GM21390 (cell line): Measurements from ENCODE around the gene METTL18.
"Not testable (repeated sequence)": the region's sequence is repeated elsewhere in the genome, so short reads cannot be mapped to it uniquely, and the experiment has no call there.

Source experiments
- ATAC-seq: cut with Tn5 transposase; IDR thresholded peaks from one replicate; pipeline ENCODE4 v1.9.1; 2021; ENCODE audit not compliant: unreplicated experiment

Gene METTL18

DNA sequence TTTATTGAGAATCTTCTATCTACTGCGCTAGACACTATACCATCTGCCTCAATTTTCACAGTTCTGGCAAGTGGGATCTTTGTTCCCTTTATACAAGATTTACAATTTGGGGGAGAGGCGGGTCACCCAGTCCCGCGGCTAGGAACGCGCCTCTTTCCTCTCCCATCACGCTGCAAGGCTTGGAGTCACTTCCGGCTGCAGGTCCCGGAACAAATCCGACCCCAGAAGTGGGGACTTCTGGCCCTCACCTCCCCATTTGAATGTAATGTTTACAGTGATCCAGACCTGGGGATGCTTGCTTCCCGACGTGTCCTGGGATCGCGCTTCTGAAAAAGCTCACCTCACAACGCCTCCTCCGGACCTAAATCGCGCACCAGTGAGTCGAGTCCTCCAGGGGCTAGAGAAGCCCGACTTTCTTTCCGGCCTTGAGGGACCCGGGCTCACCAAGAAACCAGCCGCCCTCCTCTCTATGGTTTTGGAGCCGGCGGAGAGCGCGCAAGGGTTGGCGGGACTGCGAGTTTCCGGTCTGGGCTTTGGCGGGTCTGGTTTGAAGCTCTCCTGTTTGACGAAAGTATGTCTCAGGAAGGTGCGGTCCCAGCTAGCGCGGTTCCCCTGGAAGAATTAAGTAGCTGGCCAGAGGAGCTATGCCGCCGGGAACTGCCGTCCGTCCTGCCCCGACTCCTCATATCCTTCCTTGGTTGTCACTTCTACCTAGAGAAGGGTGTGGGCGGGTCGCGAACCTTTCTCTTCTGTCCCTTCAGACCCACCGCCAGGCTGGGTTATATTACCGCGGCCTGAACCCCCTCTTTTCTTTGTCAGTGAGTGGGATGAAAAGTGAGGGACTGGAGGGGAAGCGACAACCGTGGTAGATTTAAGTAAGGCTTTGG, at the start of gene METTL18:
METTL18 (minus strand) TSS at position 378 of the 887 bp plus-strand sequence. CDS start 1,212 bp downstream, outside the sequence.
- ATAC-seq = peak; percentile 94

DNA sequence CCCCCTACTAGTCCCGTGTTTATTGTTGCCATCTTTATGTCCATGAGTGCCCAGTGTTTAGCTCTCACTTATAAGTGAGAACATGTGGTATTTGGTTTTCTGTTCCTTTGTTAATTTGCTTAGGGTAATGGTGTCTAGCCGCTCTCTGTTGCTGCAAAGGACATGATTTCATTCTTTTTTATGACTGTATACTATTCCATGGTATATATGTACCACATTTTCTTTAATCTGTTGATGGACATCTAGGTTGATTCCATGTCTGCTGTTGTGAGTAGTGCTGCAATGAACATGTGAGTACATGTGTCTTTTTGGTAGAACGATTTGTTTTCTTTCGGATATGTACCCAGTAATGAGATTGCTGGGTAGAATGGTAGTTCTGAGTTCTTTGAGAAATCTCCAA, 44.2 kb upstream of the METTL18 start:
- no peak for ATAC-seq

DNA sequence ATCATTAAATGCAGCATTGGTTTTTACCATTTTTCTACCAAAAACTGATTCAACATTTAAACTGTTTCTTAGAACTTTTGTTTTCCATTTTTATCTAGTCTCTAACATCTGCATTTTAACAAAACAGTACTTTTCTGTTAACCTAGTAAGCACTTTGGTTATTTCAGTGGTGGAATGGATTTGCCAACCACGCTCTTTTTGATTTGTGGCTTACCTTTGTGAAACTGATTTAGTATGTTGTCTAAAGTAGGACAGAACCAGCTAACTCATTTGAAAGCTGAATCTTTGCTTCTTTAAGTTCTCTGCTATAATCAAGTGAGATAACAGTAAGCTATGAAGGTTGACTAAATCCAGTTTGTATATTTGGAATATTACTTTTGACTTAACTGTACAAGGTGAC, 41.5 kb upstream of the METTL18 start:
- ATAC-seq = no peak

DNA sequence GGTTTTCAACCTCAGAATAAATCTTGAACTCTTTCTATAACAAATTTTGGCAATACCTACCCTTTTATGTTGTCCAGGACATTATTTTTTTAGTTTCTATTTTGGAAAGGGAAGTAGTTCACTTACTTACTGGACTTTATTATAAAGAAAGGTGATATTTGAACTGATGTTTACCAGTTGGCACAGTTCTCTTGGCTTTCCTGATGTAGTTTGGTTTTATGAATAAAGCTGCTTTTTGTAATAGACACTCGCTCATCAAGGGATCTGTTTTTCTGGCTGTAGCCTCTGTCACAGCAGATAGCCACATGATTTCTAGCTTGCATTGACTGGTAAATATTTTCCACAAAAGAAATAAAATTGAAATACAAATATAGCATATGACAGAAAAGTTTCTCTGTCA, 40.9 kb upstream of the METTL18 start:
- ATAC-seq = no peak

DNA sequence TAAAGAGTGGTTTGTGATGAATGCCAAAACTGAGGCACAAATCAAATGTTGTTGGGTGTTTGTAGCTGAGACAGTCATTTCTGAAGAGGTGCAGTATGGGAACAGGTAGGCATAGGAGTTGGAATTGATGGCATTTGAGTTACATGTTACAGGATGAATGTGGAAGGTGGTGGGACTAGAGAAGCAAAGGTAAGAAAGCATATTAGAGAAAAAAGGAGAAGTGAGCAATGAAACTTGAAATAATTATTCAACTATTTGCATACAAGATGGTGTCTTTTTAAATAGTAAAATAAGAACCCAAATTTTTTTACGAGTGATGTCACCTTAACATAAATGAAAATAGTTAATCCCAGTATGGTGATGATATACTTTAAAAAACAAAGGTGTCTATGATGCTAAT, 40.2 kb upstream of the METTL18 start:
- no peak for ATAC-seq

DNA sequence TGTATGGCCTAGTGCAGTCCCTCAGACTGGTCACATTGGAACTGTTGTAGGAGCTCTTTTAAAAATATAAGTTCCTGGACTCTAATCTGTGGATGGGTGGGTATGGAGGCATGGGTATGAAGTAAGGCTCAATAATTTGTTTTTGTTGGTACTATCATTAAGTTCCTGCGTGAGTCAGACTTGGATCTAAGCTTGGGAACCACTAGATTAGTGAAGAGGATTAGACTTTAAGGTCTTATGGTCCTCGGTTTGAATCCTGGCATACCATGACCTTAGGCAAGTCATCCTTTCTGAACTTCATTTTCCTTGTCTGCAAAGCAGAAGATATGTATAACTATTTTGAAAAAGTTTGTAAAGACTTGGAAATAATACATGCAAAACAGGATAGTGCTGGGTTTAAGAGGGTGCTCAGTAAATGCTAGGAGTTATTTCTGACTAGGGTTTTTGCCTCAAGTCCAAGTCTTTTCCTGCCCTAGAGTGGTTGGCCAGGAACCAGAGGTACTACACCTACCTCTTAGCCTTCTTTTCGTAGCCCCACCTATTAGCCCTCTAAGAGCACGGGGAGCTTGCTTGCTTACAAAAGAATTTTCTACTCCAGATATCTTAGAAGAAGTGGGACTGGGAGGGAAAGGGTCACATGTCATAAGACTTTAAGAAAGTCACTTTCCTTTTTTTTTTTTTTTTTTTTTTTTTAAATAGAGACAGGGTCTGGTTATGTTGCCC, 38.6 kb upstream of the METTL18 start:
- no peak for ATAC-seq

DNA sequence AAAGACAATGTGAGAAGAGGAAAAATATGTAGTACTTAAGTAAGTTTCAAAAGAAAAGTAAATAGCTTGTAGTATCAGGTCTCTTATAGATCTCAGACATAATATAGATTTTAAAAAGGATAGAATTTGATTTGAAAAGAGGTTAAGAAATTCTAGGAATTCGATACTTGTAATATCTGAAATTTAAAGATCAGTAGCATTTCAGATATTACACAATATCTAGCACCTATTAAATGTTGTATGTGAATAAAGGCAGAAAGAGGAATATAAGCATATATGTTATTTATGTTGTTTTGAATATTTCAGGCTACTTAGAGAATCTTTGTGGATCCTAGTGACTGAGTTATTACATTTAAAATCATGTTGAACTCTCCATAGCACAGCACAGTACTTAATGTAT, 35.0 kb upstream of the METTL18 start:
- ATAC-seq = no peak

DNA sequence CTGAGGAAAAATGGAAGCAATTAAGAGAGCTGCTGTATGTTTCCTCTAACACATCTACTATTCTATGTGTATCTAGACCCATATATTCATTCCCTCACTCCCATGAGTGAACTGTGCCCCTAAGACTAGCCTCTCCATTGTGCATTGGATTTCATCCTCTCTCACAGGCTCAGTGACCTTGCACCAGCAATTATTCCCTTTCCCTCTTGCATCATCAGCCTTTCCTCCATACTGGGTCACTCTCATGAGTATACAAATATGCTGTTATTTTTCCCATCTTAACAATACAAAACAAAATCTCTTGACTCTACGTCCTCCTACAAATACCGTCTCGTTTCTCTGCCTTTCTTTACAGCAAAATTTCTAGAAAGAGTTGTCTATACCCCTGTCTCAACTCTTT, 29.4 kb upstream of the METTL18 start:
- no peak for ATAC-seq

DNA sequence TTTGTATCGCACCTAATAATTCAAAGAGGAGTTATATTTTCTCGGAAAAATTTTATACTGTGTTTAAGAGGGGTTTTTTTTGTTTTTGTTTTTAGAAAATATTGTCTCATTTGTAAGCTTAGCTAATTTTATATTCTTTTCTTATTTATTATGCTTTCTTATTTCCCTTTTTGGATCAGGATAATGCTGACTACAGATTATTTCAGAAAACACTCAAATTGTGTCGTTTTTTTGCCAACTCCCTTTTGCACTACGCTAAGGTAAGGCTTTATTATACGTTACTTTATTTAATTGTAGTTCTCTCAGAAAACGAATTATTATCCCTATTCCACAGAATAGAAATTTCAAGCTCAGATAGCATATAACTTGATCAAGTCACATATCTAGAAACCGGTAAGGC, 26.8 kb upstream of the METTL18 start:
- no peak for ATAC-seq

DNA sequence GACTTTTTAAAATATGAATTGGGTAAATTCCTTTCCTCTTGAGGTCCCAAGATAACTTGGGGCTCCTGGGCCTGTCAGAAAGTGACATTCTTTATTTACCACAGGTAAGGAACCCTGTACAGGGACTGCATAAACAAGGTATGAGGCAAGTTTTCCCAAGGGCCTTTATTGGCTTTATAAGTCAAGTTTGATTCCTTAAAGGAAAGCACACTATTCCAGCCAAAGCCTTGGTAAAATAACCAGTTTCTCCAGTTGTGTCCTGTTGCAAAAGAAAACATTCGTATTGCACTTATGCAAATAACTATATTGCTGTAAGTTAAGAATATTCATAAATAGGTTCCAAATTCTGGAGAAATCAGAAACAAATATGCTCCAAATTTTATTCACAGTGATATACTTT, 21.9 kb upstream of the METTL18 start:
- no peak for ATAC-seq

DNA sequence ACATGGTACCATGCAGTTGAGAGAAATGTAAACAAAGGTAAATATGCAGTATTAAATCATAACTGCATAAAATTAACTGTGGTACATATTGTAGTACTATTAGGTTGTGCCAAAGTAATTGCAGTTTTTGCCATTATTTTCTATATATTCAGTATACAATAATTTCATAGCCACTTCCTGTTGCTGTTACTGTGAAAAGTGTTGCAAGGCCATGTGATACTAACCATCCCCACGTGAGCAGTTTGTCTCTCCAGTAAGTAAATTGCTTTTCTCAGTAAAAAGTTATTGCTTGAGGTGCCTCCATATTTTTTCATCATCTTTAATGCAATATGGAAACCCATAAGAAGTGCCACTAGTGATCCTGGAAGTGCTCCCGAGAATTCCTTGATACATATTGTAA, 19.6 kb upstream of the METTL18 start:
- no peak for ATAC-seq

DNA sequence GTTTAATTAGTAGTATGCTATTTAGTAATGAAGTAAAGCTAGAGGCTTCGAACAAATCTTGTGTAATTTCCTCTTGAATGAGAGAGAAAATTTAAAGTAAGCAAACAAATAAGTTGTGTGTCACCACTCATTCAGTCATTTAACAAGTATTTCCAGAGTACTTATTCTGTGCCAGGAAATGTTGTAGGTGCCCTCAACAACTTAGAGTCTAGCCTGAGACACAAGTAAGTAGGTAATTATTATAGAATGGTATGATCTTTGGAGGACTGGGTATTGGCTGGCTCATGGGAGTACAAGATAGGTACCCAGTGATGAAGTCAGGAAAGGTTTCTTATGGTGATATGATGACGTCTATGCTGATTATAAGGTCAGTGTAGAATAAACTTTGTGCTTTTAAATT, 17.4 kb upstream of the METTL18 start:
- ATAC-seq = no peak

DNA sequence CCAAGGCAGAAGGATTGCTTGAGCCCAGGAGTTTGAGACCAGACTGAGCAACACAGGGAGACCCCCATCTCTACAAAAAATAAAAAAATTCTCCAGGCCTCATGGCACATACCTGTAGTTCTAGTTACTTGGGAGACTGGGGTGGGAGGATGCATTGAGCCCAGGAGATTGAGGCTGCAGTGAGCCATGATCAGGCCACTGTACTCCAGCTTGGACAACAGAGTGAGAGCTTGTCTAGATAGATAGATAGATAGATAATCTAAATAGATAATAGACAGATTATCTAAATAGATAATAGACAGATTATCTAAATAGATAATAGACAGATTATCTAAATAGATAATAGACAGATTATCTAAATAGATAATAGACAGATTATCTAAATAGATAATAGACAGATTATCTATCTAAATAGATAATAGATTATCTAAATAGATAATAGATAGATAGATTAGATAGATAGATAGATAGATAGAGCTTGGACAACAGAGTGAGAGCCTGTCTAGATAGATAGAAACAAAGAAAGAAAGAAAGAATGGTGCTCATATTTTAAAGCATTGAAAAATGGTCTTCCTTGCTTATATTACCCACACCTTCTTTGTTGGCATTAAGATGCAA, 16.8 kb upstream of the METTL18 start:
- not testable (repeated sequence) for ATAC-seq

DNA sequence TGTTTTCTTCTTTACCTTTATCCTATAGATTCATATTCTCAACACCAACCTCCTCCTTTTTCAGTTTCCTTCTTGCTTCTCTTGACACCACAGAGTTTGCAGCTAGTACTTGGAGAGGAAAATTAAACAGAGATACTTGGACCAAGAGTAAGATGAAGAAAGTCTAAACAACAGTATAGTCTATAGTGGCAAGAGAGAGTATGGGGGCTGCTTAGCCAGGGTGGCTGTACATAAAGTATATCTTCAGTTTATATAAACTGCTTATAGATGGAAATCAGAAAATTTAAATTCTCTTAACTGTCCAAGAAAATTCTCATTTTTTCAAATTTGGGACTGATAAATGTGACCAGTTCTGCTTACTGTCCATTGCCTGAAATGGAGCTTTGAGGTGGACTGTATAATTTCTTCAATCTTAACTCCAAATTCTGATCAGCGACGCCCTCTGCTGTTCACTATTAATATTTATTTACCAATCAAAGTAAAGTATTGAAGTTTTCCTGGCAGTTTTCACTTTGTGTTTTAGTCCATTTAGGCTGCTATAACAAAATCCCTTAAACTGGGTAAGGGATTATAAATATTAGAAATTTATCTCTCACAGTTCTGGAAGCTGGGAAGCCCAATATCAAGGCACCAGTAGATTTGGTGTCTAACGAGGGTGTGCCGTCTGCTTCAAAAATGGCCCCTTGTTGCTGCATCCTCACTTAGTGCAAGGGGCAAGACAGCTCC, 14.8 kb upstream of the METTL18 start:
- no peak for ATAC-seq

DNA sequence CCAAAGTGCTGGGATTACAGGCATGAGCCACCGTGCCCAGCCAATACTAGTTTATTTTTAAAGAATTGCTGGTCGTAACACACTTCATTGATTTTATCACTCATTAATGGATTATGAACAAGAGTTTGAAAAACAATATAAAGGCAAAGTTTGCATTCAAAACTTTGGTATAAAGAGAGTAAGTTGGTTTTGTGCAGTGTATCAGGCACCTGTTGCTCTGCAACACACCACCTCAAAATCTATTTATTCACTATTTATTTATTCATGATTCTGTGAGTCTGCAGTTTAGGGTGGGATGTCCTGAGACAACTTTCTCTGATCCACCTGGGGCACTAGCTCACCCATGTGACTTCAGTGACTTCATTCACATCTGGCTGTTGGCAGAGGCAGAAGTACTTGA, 10.2 kb upstream of the METTL18 start:
- ATAC-seq = no peak

DNA sequence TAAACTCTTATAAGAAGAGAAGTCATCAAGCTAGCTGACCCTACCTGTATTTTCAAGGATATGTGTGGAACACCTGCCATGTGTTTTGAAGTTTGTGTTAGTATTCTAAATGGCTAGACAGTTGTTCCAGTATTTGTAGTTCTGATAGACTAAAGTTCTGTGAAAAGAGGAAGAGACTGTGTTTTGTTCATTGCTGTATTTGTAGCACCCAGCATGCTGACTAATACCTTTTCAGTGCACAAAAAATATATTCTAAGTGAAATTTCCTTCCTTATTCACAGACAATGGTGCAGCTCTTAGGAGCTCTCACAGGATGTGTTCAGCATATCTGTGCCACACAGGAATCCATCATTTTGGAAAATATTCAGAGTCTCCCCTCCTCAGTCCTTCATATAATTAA, 8.2 kb upstream of the METTL18 start:
- ATAC-seq = no peak

DNA sequence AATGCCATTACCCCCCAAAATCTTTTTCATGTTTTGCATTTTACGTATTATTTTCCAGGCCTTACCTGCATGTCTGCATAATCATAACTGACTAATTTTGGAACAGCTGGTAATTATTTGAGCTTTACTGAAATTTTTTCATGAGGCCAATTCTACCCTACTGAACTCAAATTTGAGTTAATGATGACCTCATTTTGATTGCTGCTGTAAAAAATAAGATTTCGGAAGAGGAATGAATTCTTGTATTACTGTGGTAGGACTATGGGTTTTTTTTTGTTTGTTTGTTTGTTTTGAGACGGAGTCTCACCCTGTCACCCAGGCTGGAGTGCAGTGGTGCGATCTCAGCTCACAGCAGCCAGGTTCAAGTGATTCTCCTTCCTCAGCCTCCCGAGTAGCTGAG, 2.6 kb upstream of the METTL18 start:
- ATAC-seq = no peak

DNA sequence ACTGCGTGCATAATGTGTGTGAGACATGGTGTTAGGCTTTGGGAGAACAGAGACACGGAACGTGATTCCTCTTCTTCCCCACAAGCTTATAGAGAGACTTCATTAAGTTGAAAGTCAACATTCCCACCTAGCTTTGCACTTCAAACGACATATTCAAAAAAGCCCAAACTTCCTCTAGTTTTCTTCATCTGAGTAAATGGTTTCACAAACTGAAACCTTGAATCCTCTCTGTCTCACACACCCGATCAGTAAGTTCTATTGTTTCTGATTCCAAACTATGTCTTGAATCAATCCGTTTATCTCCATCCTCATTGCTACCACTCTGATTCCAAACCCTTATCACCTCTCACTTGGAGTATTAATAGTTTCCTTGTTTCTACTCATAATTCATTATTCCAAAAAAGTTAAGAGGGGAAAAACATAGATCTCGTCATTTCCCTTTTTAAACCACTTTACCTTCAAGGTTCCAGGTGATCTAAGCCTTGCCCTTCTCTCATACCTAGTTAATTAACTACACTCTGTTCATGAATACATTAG, 1.6 kb upstream of the METTL18 start:
- no peak for ATAC-seq

DNA sequence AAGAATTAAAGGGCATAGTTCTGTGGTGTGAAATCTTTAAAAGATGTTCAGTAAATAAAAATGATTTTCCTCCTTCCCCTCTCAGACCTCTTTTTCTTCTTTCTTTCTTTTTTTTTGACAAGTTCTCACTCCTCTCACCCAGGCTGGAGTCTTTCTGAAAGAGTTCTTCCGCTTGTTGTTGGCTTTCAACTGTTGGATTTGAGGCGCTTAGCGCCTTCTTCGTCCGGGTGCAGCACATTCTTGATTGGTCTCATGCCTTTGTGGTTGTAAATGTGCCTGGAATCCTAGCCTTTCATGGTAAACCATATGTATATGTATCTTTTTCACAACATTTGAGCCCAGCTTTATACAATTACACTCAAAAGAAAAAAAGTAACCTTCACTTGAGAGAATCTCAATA, 980 bp upstream of the METTL18 start:
- ATAC-seq = no peak

DNA sequence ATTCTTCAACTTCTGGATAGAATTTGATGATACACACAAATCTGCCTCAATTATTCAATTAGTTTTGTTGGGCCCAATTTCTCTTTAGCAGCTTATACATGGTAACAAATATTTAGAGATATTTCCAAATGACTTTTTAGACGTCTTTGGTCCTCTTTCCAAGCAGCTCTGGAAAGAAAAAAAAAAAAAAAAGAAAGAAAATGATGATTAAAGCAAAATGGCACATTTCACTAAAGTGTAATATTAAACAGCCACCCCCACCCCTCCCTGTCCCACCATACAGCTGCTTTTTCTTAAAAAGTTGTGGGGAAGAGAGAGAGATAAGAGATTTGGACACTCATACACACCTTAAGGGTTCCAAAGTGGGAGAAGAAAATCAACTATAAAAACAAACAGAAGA, 977 bp downstream of the METTL18 start:
- no peak for ATAC-seq

DNA sequence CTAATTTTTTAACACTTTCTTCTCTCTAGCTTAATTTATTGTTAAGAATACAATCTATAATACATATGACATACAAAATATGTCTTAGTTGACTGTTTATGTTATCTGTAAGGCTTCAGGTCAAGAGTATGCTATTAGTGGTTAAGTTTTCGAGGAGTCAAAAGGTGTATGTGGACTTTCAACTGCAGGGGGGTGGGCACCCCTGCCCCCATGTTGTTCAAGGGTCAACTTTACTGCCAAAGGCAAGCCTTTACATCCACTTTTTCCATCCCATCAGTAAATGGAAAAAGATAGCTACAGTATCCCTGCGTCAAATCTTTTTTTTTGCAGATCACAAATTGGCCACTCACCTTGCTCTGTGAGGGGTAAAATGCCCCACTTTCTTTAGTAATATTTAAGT, 6.3 kb downstream of the METTL18 start:
- no peak for ATAC-seq
